ENCODE results near the gene AMPD3. TPM values are rescaled to one million over a fixed set of nuclear protein-coding genes. Genes with fewer than 3 reads are reported as not detected.
"Not testable (repeated sequence)": the region's sequence is repeated elsewhere in the genome, so short reads cannot be mapped to it uniquely, and the experiment has no call there.

The AMPD3 gene
- total RNA-seq, 1 donor from 2014 or later = 3.4 TPM

- intact Hi-C loops (cut with DNase I) = no loop called here
- no peak for DNase-seq (ENCODE audit: low spot score)
These were observed 22.1 kb upstream of the AMPD3 start for GRCh38 chr11:10432971-10433370.

DNA sequence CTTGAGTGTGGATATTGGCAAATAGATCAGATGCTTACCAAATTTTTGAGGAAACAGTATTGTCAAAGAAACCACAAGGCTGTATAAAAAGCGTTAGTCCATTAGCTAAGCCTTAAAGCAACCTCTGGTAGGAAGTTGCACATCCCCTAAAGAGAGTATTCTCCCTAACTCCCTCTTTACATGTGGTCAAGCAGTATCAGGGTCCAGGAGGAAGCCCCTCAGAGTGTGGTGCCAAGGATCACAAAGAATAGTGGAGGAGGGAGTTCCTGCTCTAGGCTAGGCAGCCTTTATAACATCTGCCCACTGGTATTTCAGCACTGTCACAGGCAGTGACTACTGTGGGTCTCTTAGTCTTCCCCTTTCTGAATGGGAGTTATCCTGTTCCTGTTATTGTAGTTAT is 18.8 kb upstream of the AMPD3 start:
- no peak for DNase-seq (ENCODE audit: low spot score)
- intact Hi-C loops (cut with DNase I) = no loop called here

DNA sequence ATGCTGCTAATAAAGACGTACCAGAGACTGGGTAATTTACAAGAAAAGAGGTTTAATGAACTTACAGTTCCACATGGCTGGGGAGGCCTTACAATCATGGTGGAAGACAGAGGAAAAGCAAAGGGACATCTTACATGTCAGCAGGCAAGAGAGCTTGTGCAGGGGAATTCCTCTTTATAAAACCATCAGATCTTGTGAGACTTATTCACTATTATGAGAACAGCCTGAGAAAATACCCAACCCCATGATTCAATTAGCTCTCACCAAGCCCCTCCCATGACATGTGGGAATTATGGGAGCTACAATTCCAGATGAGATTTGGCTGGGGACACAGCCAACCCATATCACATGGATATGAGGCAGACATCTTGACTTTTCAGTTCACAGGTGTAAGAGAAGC is 18.4 kb upstream of the AMPD3 start:
- intact Hi-C loops (cut with DNase I); DNase-seq (ENCODE audit: low spot score): not testable (repeated sequence)

- no peak for DNase-seq (ENCODE audit: low spot score)
- intact Hi-C loops (cut with DNase I) = no loop called here
These were observed 16.6 kb upstream of the AMPD3 start for GRCh38 chr11:10438458-10438857.

DNA sequence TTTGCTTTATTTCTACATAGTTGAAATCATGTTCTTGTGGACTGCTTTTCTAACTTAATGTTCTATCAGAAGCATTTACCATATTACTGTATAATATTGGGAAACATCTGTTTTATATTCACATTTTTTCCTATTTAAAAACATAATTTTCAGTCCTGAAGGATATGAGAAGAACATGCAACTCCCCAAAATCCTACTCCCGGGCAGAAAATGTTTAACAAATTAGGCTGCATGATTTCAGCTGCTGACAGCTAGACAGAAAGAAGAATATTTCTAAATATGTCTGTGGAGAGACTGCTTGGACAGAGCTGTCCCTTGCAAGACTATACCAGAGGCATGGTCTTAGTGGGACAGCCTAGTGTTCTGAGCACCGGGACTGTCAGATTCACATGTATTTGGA is 15.7 kb upstream of the AMPD3 start:
- intact Hi-C loops (cut with DNase I) = no loop called here
- no peak for DNase-seq (ENCODE audit: low spot score)

DNA sequence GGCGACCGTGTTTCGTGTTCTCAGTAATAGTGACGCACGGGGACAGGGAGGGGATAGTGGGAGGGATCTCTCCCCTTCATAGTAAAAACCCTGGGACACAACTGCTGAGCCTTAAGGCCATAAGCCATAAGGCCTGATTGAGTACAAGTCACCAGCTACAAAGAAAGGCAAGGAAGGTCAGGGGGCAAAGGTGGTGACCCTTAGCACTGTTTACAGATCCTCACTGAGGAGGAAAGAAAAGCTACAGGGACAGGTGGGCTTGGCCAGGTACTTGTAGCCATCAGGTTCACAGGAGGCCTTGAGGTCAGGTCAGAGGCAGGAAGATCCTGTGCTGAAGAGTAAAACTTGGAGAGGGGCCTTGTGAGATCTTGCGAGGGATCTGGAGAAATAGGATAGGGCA is 15.1 kb upstream of the AMPD3 start:
- intact Hi-C loops (cut with DNase I) = no loop called here
- DNase-seq (ENCODE audit: low spot score) = no peak

GRCh38 chr11:10440401-10440800 is 14.7 kb upstream of the AMPD3 start:
- intact Hi-C loops (cut with DNase I) = no loop called here
- no peak for DNase-seq (ENCODE audit: low spot score)

GRCh38 chr11:10441091-10441490 is 14.0 kb upstream of the AMPD3 start:
- intact Hi-C loops (cut with DNase I) = no loop called here
- DNase-seq (ENCODE audit: low spot score) = no peak

- no peak for DNase-seq (ENCODE audit: low spot score)
- intact Hi-C loops (cut with DNase I) = no loop called here
These were observed 13.2 kb upstream of the AMPD3 start for GRCh38 chr11:10441652-10442503.

GRCh38 chr11:10443152-10443551 is 11.9 kb upstream of the AMPD3 start:
- intact Hi-C loops (cut with DNase I) = no loop called here

GRCh38 chr11:10443721-10444235 is 11.3 kb upstream of the AMPD3 start:
- intact Hi-C loops (cut with DNase I) = no loop called here
- no peak for DNase-seq (ENCODE audit: low spot score)

More at GRCh38 chr11:10443152-10443551, 11.9 kb upstream of the AMPD3 start:
- no peak for DNase-seq (ENCODE audit: low spot score)

- intact Hi-C loops (cut with DNase I) = no loop called here
- no peak for DNase-seq (ENCODE audit: low spot score)
These were observed 10.2 kb upstream of the AMPD3 start for GRCh38 chr11:10444725-10445315.

DNA sequence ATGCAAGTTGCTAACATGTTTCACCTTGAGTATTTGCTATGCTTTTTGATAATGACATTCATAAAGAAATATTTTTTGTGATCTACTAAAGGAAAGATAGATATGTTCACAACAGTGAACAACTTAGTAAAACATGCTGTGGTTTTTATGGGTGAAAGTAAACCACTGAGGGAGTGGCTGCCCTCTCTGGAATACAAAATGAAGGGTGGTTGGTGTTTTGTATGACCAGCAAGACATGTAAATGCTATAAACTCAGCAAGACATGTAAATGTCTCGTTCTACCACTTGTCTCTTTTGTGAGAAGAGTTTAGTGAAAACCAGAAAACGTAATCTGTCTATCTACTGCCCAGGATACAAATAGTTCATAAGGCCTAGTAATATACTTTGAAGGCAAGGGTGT is 7.6 kb upstream of the AMPD3 start:
- DNase-seq (ENCODE audit: low spot score) = no peak
- intact Hi-C loops (cut with DNase I) = no loop called here

DNA sequence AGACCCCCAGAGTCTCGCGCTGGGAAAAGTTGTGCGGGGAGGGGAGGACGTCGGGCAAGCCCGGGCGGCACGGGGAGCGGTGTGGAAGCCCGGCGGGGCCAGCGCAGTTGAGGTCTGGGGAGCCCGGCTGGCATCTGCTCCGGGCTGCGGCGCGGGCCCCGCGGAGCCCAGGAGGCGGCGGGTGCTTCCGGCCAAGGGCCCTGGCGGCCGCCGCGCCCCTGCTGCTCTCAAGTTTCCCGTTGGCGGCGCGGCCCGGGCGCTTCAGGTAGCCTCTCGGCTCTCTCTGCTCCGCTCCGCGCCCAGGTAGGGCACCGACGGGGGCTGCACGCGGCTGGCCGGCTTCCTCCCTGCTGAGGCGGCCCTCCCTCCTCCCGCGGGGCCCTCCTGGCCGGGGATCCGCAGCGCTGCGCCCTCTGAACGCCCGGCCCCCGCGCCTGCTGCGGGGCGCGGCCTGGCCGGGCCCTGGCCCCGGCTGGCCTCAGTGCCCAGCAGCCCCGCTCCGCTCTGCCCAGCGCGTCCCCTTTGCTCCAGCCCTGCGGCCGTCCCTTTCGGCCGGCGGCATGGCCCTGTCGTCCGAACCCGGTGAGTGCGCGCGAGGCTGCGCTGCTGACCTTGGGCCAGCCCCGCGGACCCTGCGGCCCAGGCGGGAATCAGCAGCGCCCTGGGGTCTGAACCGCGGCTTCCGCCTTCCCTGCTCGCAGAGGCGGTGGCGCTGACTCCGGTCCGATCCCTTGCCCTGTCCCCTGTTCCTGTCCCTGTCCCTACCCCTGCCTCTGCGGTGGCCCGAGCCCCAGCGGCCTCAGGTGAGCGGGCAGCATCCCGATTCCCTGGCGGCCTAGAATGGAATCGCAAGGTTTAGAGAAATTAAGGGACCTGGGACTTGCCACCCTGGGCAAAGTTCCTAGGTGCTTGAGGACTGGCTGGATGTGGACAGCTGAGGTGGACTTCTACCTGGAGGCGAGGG is 4.3 kb upstream of the AMPD3 start:
- no peak for DNase-seq (ENCODE audit: low spot score)
- intact Hi-C loops (cut with DNase I) = no loop called here

GRCh38 chr11:10451426-10452116 is 3.5 kb upstream of the AMPD3 start:
- intact Hi-C loops (cut with DNase I) = no loop called here
- DNase-seq (ENCODE audit: low spot score) = no peak

GRCh38 chr11:10452211-10452767 is 2.8 kb upstream of the AMPD3 start:
- no peak for DNase-seq (ENCODE audit: low spot score)
- intact Hi-C loops (cut with DNase I) = no loop called here

DNA sequence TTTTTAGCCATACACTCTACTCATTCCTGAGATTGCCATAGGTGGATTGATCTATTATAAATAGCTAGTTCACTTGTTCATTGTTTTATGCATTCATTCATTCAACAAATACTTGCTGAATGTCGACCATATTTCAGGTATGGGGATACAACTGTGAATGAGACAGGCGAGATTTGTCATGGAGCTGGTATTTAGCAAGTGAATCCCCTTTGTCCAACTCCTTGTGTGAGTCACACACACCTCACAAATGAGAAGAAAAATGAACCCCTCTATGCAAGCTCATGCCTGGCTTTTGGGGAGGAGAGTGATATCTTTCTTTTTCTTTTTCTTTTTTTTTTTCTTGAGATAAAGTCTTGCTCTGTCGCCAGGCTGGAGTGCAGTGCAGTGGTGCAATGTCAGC is 1.8 kb upstream of the AMPD3 start:
- intact Hi-C loops (cut with DNase I) = no loop called here
- DNase-seq (ENCODE audit: low spot score) = no peak

GRCh38 chr11:10455637-10456487 is 798 bp downstream of the AMPD3 start:
- intact Hi-C loops (cut with DNase I) = no loop called here
- DNase-seq (ENCODE audit: low spot score) = no peak
